Uterus (tissue), 2 donors: ENCODE results near the gene ITGA11.

Experiments used
- CTCF ChIP-seq, 4 experiments: fragments of 200-600 bp in 2 of 4; fragments of 450-650 bp in 2 of 4; sonication (generic) in 2 of 4; IDR thresholded peaks; one replicate each; pipeline ENCODE4 v1.5.1; 2016 to 2019; ENCODE audit warnings: antibody characterized with exemption in 4 of 4, mild to moderate bottlenecking in 2 of 4, moderate library complexity in 1 of 4
- POLR2A ChIP-seq, 2 donors: fragments of 450-650 bp; IDR thresholded peaks; one replicate each; pipeline ENCODE4 v1.6.1; 2016; ENCODE audit warnings: antibody characterized with exemption in 2 of 2, mild to moderate bottlenecking in 1 of 2, moderate library complexity in 1 of 2

- TF ChIP-seq CTCF (IDR thresholded peaks at IDR 0.05) (no peak), POLR2A (IDR thresholded peaks at IDR 0.05) (no peak)
These were observed 133.6 kb downstream of the ITGA11 start for GRCh38 chr15:68298336-68298735.
